DOHH2 (cell line): Measurements from ENCODE around the gene SEMA4D.

Source experiments
- H3F3A ChIP-seq: fragments of 200-600 bp; sonication (generic), shearing (Covaris generic); 2 replicates; pipeline ENCODE4 v1.6.0; 2016; ENCODE audit warnings: antibody characterized with exemption, mild to moderate bottlenecking; ENCODE audit not compliant: control insufficient read depth, insufficient read depth
- H3K27ac ChIP-seq: fragments of 200-600 bp; sonication (generic); 2 replicates; pipeline ENCODE4 v1.5.1; 2014; ENCODE audit warnings: low read depth, mild to moderate bottlenecking, low read length, moderate library complexity
- H3K27me3 ChIP-seq: fragments of 200-600 bp; sonication (generic); 2 replicates; pipeline ENCODE4 v1.6.1; 2014; ENCODE audit warnings: mild to moderate bottlenecking, low read length, mixed read lengths; ENCODE audit not compliant: control insufficient read depth
- H3K36me3 ChIP-seq: fragments of 200-600 bp; sonication (generic); 2 replicates; pipeline ENCODE4 v1.6.1; 2014; ENCODE audit warnings: mild to moderate bottlenecking, low read length, moderate library complexity, mixed read lengths; ENCODE audit not compliant: control insufficient read depth
- H3K4me1 ChIP-seq: fragments of 200-600 bp; sonication (generic); 2 replicates; pipeline ENCODE4 v1.6.1; 2014; ENCODE audit warnings: mild to moderate bottlenecking, low read length, mixed read lengths; ENCODE audit not compliant: control insufficient read depth
- H3K4me2 ChIP-seq: fragments of 200-600 bp; sonication (generic); 2 replicates; pipeline ENCODE4 v1.6.0; 2014; ENCODE audit warnings: mild to moderate bottlenecking, low read length, moderate library complexity
- H3K4me3 ChIP-seq: fragments of 200-600 bp; sonication (generic); 2 replicates; pipeline ENCODE4 v1.5.1; 2014; ENCODE audit warnings: mild to moderate bottlenecking, low read length, mixed read lengths
- H3K79me2 ChIP-seq: fragments of 200-600 bp; sonication (generic); 2 replicates; pipeline ENCODE4 v1.6.1; 2014; ENCODE audit warnings: mild to moderate bottlenecking, low read length, mixed read lengths; ENCODE audit not compliant: control insufficient read depth
- H3K9me2 ChIP-seq: fragments of 200-600 bp; sonication (generic); replicated peaks from 2 replicates; pipeline ENCODE4 v1.6.1; 2014; ENCODE audit warnings: mild to moderate bottlenecking, low read length, mixed read lengths; ENCODE audit not compliant: control insufficient read depth
- H3K9me3 ChIP-seq: fragments of 200-600 bp; sonication (generic); 2 replicates; pipeline ENCODE4 v1.6.1; 2014; ENCODE audit warnings: antibody characterized with exemption, low read length, mixed read lengths; ENCODE audit not compliant: control insufficient read depth, insufficient read depth
- H4K20me1 ChIP-seq: fragments of 200-600 bp; sonication (generic); 2 replicates; pipeline ENCODE4 v1.6.0; 2014; ENCODE audit warnings: low read depth, mild to moderate bottlenecking, antibody characterized with exemption, low read length, moderate library complexity; ENCODE audit not compliant: control insufficient read depth, insufficient read depth
- CTCF ChIP-seq: fragments of 200-600 bp; sonication (generic); IDR thresholded peaks from one replicate; pipeline ENCODE4 v1.5.1; 2014; ENCODE audit warnings: antibody characterized with exemption, mild to moderate bottlenecking, low read depth, low read length; ENCODE audit not compliant: poor library complexity, severe bottlenecking
- EZH2phosphoT487 ChIP-seq: fragments of 200-600 bp; sonication (generic); IDR thresholded peaks from 2 replicates; pipeline ENCODE4 v1.6.1; 2017; ENCODE audit warnings: borderline replicate concordance, mild to moderate bottlenecking, antibody characterized with exemption, low read length, moderate library complexity, mixed read lengths

SEMA4D gene

GRCh38 chr9:89361031-89361430 lies 136.9 kb downstream of the SEMA4D start:
- Histone ChIP-seq H3K27ac (no peak overlapping the region), H3K27me3 (no peaks in the 10 kb centered on the region), H3K9me2 (no peaks in the 10 kb centered on the region), H3F3A (no peaks in the 10 kb centered on the region), H3K9me3 (no peaks in the 10 kb centered on the region), H3K4me3 (no peak overlapping the region), H3K36me3 (peaks cover 58% of the 10 kb centered on the region), H3K79me2 (no peaks in the 10 kb centered on the region), H4K20me1 (no peaks in the 10 kb centered on the region), H3K4me1 (no peaks in the 10 kb centered on the region), H3K4me2 (no peak overlapping the region)
- no peak for TF ChIP-seq EZH2phosphoT487
- TF ChIP-seq CTCF = no peak

GRCh38 chr9:89360465-89360864 lies 137.4 kb downstream of the SEMA4D start:
- Histone ChIP-seq H3F3A (no peaks in the 10 kb centered on the region), H3K9me2 (no peaks in the 10 kb centered on the region), H4K20me1 (no peaks in the 10 kb centered on the region), H3K4me2 (no peak overlapping the region), H3K27me3 (no peaks in the 10 kb centered on the region), H3K36me3 (peaks cover 64% of the 10 kb centered on the region), H3K4me1 (no peaks in the 10 kb centered on the region), H3K9me3 (no peaks in the 10 kb centered on the region), H3K4me3 (no peak overlapping the region), H3K27ac (no peak overlapping the region), H3K79me2 (no peaks in the 10 kb centered on the region)
- no peak for TF ChIP-seq CTCF
- TF ChIP-seq EZH2phosphoT487 = no peak

- Histone ChIP-seq H3K9me2 (no peaks in the 10 kb centered on the region), H3K9me3 (no peaks in the 10 kb centered on the region), H3K4me2 (no peak overlapping the region), H3F3A (no peaks in the 10 kb centered on the region), H3K4me3 (no peak overlapping the region), H3K4me1 (no peaks in the 10 kb centered on the region), H3K79me2 (no peaks in the 10 kb centered on the region), H3K36me3 (peaks cover 71% of the 10 kb centered on the region), H3K27me3 (no peaks in the 10 kb centered on the region), H4K20me1 (no peaks in the 10 kb centered on the region), H3K27ac (no peak overlapping the region)
- no peak for TF ChIP-seq EZH2phosphoT487
- TF ChIP-seq CTCF = no peak
These were observed 138.1 kb downstream of the SEMA4D start for GRCh38 chr9:89359751-89360261.
